COR-L47 (cell line): ENCODE data around the gene KIAA0586.

Experiments used
- DNase-seq: peaks from one replicate; lab custom pipeline; 2025; lab: John Stamatoyannopoulos, UW

Gene KIAA0586

GRCh38 chr14:58598028-58598803, 170.7 kb downstream of the KIAA0586 start:
- no peak for DNase-seq

DNA sequence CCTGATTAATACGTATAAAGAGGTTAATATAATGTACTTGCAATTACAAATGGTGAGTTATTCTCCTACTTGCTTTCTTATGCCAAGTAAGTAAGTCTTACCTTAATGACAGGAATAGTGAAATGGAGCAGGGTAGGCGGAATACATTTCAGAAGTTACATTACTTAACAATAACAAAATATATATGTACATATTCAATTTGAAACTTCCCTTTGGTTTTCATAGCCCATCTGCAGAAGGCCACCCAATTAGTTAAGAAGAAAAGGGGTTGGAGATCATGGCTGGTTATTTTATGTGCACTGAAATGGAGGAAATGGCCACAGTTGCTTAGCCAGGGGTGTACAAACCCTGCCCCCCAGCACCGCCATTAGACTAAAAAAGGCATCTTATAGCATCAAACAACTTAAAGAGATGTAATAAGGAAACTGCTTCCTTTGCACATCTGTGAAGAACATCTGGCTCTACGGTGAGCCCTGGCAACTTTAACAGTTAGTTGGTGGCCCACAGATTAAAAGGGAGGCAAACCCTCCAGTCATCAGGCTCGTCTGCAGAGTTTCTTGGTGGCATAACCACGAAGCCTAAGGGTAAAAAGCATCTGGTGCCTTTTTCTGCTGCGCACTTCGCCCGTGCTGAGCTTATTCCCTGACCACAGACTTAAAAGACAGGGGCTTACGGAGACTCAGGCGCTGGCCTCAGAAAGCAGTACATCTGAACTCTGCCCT, 171.4 kb downstream of the KIAA0586 start:
- DNase-seq = no peak

DNA sequence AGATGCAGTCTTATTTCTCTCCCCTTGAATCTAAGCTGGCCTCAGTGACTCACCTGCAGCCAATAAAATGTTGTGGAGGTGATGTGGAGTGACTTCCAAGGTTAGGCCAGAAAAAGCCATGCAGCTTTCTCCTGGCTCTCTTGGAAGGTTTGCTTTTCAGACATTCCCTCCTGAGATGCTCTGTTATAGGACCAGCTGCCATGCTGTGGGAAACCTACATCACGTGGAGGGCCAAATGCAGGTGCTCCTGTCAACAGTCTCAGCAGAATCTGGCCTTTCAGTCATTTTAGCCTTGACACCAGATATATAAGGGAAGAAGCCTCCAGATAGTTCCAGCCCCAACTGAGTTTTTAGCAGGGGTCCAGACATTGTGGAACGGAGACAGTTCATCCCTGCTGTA, 172.2 kb downstream of the KIAA0586 start:
- DNase-seq = no peak
